IMR-90 (cell line): ENCODE measurements around the gene ZNF423. TPM values are rescaled to one million over a fixed set of nuclear protein-coding genes. Genes with fewer than 3 reads are reported as not detected.

Source experiments
- ATAC-seq: fragments of 200-7000 bp; cut with Tn5 transposase; 2 replicates; pipeline ENCODE4 v1.9.1; 2020; ENCODE audit warnings: low read depth, mild to moderate bottlenecking, moderate library complexity
- BruUV-seq: library from RNA; stranded (reverse); fragments of 400-500 nt; replicated peaks from 2 replicates; lab custom pipeline; 2021; lab: Mats Ljungman, UMichigan
- CTCF ChIA-PET: fragments of 300-600 bp; formaldehyde crosslinking; extraction: SDS; loops from one replicate; lab custom pipeline; 2021; ENCODE audit warnings: antibody characterized with exemption; lab: Yijun Ruan, JAX
- POLR2A ChIA-PET: fragments of 300-600 bp; sonication (Branson Sonifier 250); formaldehyde crosslinking; loops from one replicate; lab custom pipeline; 2022; ENCODE audit warnings: antibody characterized with exemption; ENCODE audit not compliant: unreplicated experiment; lab: Charles Lee
- DNase-seq: peaks from one replicate; pipeline ENCODE4 v3.0.0; 2013
- H2AFZ ChIP-seq: replicated peaks from 2 replicates; pipeline ENCODE3; 2013; ENCODE audit warnings: low read length, mild to moderate bottlenecking; ENCODE audit not compliant: poor library complexity
- H2AK5ac ChIP-seq: 2 replicates; pipeline ENCODE4 v1.6.1; 2013; ENCODE audit warnings: low read depth, low read length, inconsistent platforms
- H2AK9ac ChIP-seq: replicated peaks from 2 replicates; pipeline ENCODE3; 2013; ENCODE audit warnings: mild to moderate bottlenecking, low read depth, low read length, moderate library complexity; ENCODE audit not compliant: poor library complexity
- H2BK120ac ChIP-seq: 2 replicates; pipeline ENCODE4 v1.6.1; 2013; ENCODE audit warnings: low read depth, low read length, inconsistent platforms
- H2BK15ac ChIP-seq: 3 replicates; pipeline ENCODE4 v1.6.1; 2013; ENCODE audit warnings: low read depth, low read length, inconsistent platforms
- H2BK20ac ChIP-seq: 2 replicates; pipeline ENCODE4 v1.6.1; 2013; ENCODE audit warnings: low read depth, mild to moderate bottlenecking, inconsistent platforms, low read length, moderate library complexity
- H2BK5ac ChIP-seq: 2 replicates; pipeline ENCODE4 v1.6.1; 2013; ENCODE audit warnings: mild to moderate bottlenecking, low read depth, low read length, inconsistent platforms; ENCODE audit not compliant: poor library complexity, severe bottlenecking
- H3K14ac ChIP-seq: replicated peaks from 2 replicates; pipeline ENCODE4 v1.6.1; 2013; ENCODE audit warnings: low read depth, low read length, inconsistent platforms
- H3K18ac ChIP-seq: 2 replicates; pipeline ENCODE4 v1.6.1; 2013; ENCODE audit warnings: low read depth, low read length, control low read depth
- H3K23ac ChIP-seq: 2 replicates; pipeline ENCODE4 v1.6.1; 2013; ENCODE audit warnings: low read depth, low read length, inconsistent platforms
- H3K27ac ChIP-seq: 2 replicates; pipeline ENCODE4 v1.5.1; 2013; ENCODE audit warnings: mild to moderate bottlenecking, control low read depth, low read length; ENCODE audit not compliant: insufficient read depth
- H3K27me3 ChIP-seq: 2 replicates; pipeline ENCODE4 v1.6.1; 2013; ENCODE audit warnings: low read length; ENCODE audit not compliant: control insufficient read depth, insufficient read depth
- H3K36me3 ChIP-seq: 2 replicates; pipeline ENCODE4 v1.6.1; 2013; ENCODE audit warnings: low read length, mixed read lengths; ENCODE audit not compliant: control insufficient read depth, insufficient read depth
- H3K4ac ChIP-seq: 2 replicates; pipeline ENCODE4 v1.6.1; 2013; ENCODE audit warnings: low read depth, low read length, inconsistent platforms
- H3K4me1 ChIP-seq: 2 replicates; pipeline ENCODE4 v1.6.1; 2013; ENCODE audit warnings: low read length, mixed read lengths; ENCODE audit not compliant: control insufficient read depth, insufficient read depth
- H3K4me2 ChIP-seq: 2 replicates; pipeline ENCODE4 v1.6.1; 2013; ENCODE audit warnings: low read depth, mild to moderate bottlenecking, control low read depth, low read length, moderate library complexity
- H3K4me3 ChIP-seq: 2 replicates; pipeline ENCODE4 v1.5.1; 2013; ENCODE audit warnings: low read depth, mild to moderate bottlenecking, control low read depth, low read length, moderate library complexity; ENCODE audit not compliant: insufficient read depth
- H3K56ac ChIP-seq: 2 replicates; pipeline ENCODE4 v1.6.1; 2013; ENCODE audit warnings: low read length, inconsistent platforms; ENCODE audit not compliant: insufficient read depth; ENCODE audit errors: extremely low read depth
- H3K79me1 ChIP-seq, 2 experiments: 2 replicates each; pipeline ENCODE4 v1.6.1; 2013; ENCODE audit warnings: low read length in 2 of 2, inconsistent platforms in 1 of 2, low read depth in 1 of 2
- H3K9ac ChIP-seq: 2 replicates; pipeline ENCODE4 v1.6.1; 2013; ENCODE audit warnings: low read depth, low read length, control low read depth
- H3K9me1 ChIP-seq: 2 replicates; pipeline ENCODE4 v1.6.1; 2013; ENCODE audit warnings: low read length, inconsistent platforms; ENCODE audit not compliant: insufficient read depth
- H3K9me3 ChIP-seq: 2 replicates; pipeline ENCODE4 v1.6.1; 2013; ENCODE audit warnings: low read length; ENCODE audit not compliant: control insufficient read depth, insufficient read depth
- H4K20me1 ChIP-seq: 2 replicates; pipeline ENCODE4 v1.6.1; 2013; ENCODE audit warnings: low read length, inconsistent platforms; ENCODE audit not compliant: insufficient read depth
- H4K5ac ChIP-seq: 2 replicates; pipeline ENCODE4 v1.6.1; 2013; ENCODE audit warnings: mild to moderate bottlenecking, low read depth, low read length, control low read depth
- H4K8ac ChIP-seq, 2 experiments: 2 replicates each; pipeline ENCODE4 v1.6.1; 2013; ENCODE audit warnings: low read depth in 2 of 2, low read length in 2 of 2, control low read depth in 1 of 2, inconsistent platforms in 1 of 2
- H4K91ac ChIP-seq: 2 replicates; pipeline ENCODE4 v1.6.1; 2013; ENCODE audit warnings: low read depth, low read length, inconsistent platforms; ENCODE audit not compliant: insufficient read depth
- CTCF ChIP-seq: conservative IDR thresholded peaks from 2 replicates; pipeline ENCODE4 v1.5.1; 2012; ENCODE audit warnings: mild to moderate bottlenecking, low read depth, low read length, improper control_type of control experiment
- ELK1 ChIP-seq: fragments of 150-350 bp; IDR thresholded peaks from 2 replicates; pipeline ENCODE4 v1.6.1; 2016; ENCODE audit warnings: low read depth, mild to moderate bottlenecking, low read length, moderate library complexity, borderline replicate concordance
- MAFK ChIP-seq: IDR thresholded peaks from 2 replicates; pipeline ENCODE4 v1.6.1; 2012; ENCODE audit warnings: low read depth, low read length, improper control_type of control experiment
- NFE2L2 ChIP-seq: fragments of 150-350 bp; IDR thresholded peaks from 2 replicates; pipeline ENCODE4 v1.6.1; 2016; ENCODE audit warnings: low read depth, mild to moderate bottlenecking, low read length
- RAD21 ChIP-seq: IDR thresholded peaks from 2 replicates; pipeline ENCODE4 v1.6.1; 2012; ENCODE audit warnings: low read length, improper control_type of control experiment
- RCOR1 ChIP-seq: IDR thresholded peaks from 2 replicates; pipeline ENCODE4 v1.6.1; 2012; ENCODE audit warnings: mild to moderate bottlenecking, low read length, improper control_type of control experiment; ENCODE audit not compliant: insufficient replicate concordance
- RFX5 ChIP-seq: IDR thresholded peaks from 2 replicates; pipeline ENCODE4 v1.8.0; 2012; ENCODE audit warnings: low read depth, mild to moderate bottlenecking, low read length, moderate library complexity
- SMC3 ChIP-seq: fragments of 150-350 bp; IDR thresholded peaks from 2 replicates; pipeline ENCODE4 v1.6.1; 2016; ENCODE audit warnings: low read depth, mild to moderate bottlenecking, antibody characterized with exemption, low read length, moderate library complexity
- USF2 ChIP-seq: fragments of 150-350 bp; IDR thresholded peaks from 2 replicates; pipeline ENCODE4 v1.6.1; 2017; ENCODE audit warnings: mild to moderate bottlenecking, antibody characterized with exemption, low read length, low read depth
- WGBS, 2 experiments: methylation state at CpG; one replicate each; pipeline versions ENCODE4 v1.1.5 to v1.1.7; 2013; ENCODE audit warnings: missing lambda C conversion rate in 2 of 2; ENCODE audit not compliant: insufficient read length in 1 of 2; ENCODE audit errors: extremely low coverage in 2 of 2; 5-methylcytosine and 5-hydroxymethylcytosine counted together
- dilution Hi-C: fragments of 300-500 bp; cut with HindIII; formaldehyde crosslinking; loops from one replicate; pipeline ENCODE4 v1.14.3; 2018; ENCODE audit warnings: low sequenced_read_pairs; ENCODE audit not compliant: unreplicated experiment
- in situ Hi-C: fragments of 300-500 bp; cut with MboI; formaldehyde crosslinking; loops from 3 replicates; pipeline ENCODE4 v1.14.3; 2019; ENCODE audit warnings: low sequenced_read_pairs, inconsistent platforms, mixed read lengths
- intact Hi-C: fragments of 100-400 bp; cut with micrococcal nuclease; formaldehyde crosslinking; loops from 2 replicates; pipeline ENCODE4 v1.10.0; 2022
- polyA plus RNA-seq, 3 experiments: library from polyadenylated mRNA; depleted of rRNA; stranded (reverse); fragments of >200 nt; gene quantifications; 2 replicates each; pipeline ENCODE4 v1.2.3, GENCODE V29; 2012; ENCODE audit warnings: low replicate concordance in 1 of 3
- total RNA-seq: library from RNA; depleted of rRNA; stranded (reverse); fragments of >200 nt; gene quantifications from 2 replicates; pipeline ENCODE4 v1.2.3, GENCODE V29; 2012

Gene ZNF423
- total and polyA plus RNA-seq, 2 of the 4 experiments (the other 2 are of a cell fraction) = under 0.01 to 0.10 TPM

- Histone ChIP-seq H2BK5ac (no peak overlapping the region), H3K9ac (no peak overlapping the region), H2BK15ac (no peak overlapping the region), H3K4me3 (no peak overlapping the region), H2AK9ac (no peak overlapping the region), H3K4me1 (no peaks in the 10 kb centered on the region), H3K9me1 (no peaks in the 10 kb centered on the region), H3K9me3 (no peaks in the 10 kb centered on the region), H3K4me2 (no peak overlapping the region), H3K79me1 (no peaks in the 10 kb centered on the region), H3K27ac (no peak overlapping the region), H3K23ac (no peak overlapping the region), H4K91ac (no peak overlapping the region), H3K56ac (no peak overlapping the region), H2AFZ (no peak overlapping the region), H4K20me1 (no peaks in the 10 kb centered on the region), H3K36me3 (no peaks in the 10 kb centered on the region), H3K14ac (no peak overlapping the region), H2BK120ac (no peak overlapping the region), H3K18ac (no peak overlapping the region), H3K4ac (no peak overlapping the region), H2AK5ac (no peak overlapping the region), H2BK20ac (no peak overlapping the region), H3K27me3 (peaks cover 12% of the 10 kb centered on the region; the same call in 1 of the 2 replicates), H4K5ac (no peak overlapping the region), H4K8ac (no peak overlapping the region)
- DNase-seq (no peak), ATAC-seq (no peak)
- dilution Hi-C loops = no loop called here
- WGBS, 2 experiments = 35% methylated on average over 2 of the region's 17 CpGs; no CpG with 5 or more reads in 1 of the 2 experiments
- ChIA-PET CTCF (no interaction called here), POLR2A (no interaction called here)
- intact Hi-C loops = no loop called here
- no TSS peak for BruUV-seq
- TF ChIP-seq ELK1 (no peak), CTCF (no peak), RFX5 (no peak), SMC3 (no peak), USF2 (no peak), RAD21 (no peak), NFE2L2 (no peak), RCOR1 (no peak), MAFK (no peak)
- in situ Hi-C loops = no loop called here
Observed at GRCh38 chr16:49809062-49809461, 46.9 kb downstream of the ZNF423 start.
